SK-N-MC (cell line): ENCODE data around the gene SEBOX.

Experiments
- EZH2 ChIP-seq: fragments of 200-600 bp; sonication (generic); IDR thresholded peaks from one replicate; pipeline ENCODE4 v1.6.1; 2017; ENCODE audit warnings: antibody characterized with exemption
- POLR2AphosphoS5 ChIP-seq: IDR thresholded peaks from 2 replicates; pipeline ENCODE4 v1.6.1; 2012; ENCODE audit warnings: mild to moderate bottlenecking, low read depth, low read length, borderline replicate concordance

DNA sequence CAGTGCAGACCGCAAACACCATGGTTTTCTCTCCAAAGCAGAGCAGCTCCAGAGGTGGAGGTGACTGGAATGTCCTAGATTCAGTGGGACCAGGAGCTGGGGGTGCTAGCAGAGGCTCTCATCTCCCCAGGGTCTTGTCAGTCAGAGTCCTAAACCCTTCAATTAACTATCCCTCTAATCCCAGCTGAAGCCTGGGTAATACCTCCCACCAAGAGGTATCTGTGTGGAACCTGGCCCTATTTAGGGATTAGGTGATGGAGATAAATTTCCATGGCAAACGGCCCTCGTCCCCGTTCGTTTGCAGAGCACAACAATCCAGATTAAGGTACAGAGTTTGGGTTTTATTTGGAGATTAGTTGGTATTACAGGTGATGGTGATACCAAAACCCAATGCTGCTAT lies 1.8 kb downstream of the SEBOX start:
- TF ChIP-seq POLR2AphosphoS5: no peak
- TF ChIP-seq EZH2: no peak
